ENCODE measurements around the gene MOB1A.

Gene MOB1A

DNA sequence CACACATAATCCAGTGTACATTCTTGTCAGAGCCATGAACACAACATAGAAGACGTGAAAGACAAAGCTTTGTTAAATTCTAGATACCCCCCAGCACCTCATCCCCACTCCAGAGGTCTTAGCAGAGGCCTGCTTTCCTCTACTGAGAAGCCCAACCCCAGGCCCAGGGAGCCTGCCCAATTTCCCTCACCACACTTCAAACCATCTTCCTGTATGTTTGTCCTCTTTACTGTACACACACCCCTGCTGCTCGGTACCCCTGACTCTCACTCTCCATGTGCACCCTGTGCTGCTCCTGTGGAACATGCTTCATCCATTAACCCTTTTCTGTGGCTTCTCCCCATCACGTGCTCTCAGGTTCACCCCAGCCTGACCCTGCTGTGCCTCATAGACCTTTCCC, 68.1 kb downstream of the MOB1A start:
- H3K27ac ChIP-seq = no peak overlapping the region
- TF ChIP-seq, protein P1, sequence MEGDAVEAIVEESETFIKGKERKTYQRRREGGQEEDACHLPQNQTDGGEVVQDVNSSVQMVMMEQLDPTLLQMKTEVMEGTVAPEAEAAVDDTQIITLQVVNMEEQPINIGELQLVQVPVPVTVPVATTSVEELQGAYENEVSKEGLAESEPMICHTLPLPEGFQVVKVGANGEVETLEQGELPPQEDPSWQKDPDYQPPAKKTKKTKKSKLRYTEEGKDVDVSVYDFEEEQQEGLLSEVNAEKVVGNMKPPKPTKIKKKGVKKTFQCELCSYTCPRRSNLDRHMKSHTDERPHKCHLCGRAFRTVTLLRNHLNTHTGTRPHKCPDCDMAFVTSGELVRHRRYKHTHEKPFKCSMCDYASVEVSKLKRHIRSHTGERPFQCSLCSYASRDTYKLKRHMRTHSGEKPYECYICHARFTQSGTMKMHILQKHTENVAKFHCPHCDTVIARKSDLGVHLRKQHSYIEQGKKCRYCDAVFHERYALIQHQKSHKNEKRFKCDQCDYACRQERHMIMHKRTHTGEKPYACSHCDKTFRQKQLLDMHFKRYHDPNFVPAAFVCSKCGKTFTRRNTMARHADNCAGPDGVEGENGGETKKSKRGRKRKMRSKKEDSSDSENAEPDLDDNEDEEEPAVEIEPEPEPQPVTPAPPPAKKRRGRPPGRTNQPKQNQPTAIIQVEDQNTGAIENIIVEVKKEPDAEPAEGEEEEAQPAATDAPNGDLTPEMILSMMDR (conservative IDR thresholded peaks at IDR 0.05) = no peak
- no peak for TF ChIP-seq ZFX (IDR thresholded peaks at IDR 0.05)

DNA sequence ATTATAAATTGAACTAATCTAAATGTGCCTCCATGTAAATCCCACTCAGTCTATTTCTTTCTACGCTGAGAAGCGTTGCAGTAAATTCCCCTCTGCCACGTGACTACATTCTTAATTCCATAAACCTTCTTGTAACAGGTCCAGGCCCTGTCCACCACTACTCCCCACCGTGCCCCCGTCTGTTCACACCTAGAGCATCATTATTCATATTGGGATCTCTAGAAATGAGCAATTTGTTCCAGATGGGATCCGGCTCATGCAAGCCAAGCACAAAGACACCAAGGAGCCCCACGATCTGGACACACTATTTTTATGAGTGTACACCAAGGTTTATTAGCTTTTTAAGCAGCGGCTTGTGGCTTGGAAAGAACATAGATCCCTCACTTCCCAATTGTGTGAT, 69.1 kb downstream of the MOB1A start:
- H3K27ac ChIP-seq = no peak overlapping the region
- TF ChIP-seq, protein P1 (conservative IDR thresholded peaks at IDR 0.05) = no peak
- TF ChIP-seq ZFX (IDR thresholded peaks at IDR 0.05) = no peak

DNA sequence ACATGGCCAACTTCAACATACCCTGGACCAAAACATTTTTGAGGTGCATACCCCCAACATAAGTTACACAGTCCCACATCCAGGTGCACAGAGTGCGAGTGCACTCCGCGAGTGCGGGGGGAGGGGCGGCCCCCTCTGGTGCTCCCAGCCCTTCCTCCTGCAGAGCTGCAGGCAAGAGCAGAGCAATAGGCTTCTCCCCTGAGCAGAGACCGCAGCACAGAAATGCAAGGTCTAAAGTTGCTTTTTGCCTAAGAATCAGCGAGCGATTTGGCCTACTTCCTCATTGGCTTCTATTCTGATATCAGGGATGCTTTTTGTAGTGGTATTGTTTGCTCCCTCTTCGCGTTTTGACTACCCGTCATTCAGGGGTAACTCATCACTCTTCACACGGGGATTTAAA, 71.6 kb downstream of the MOB1A start:
- no peak overlapping the region for H3K27ac ChIP-seq
- no peak for TF ChIP-seq ZFX (IDR thresholded peaks at IDR 0.05)
- TF ChIP-seq, protein P1 (conservative IDR thresholded peaks at IDR 0.05) = no peak

DNA sequence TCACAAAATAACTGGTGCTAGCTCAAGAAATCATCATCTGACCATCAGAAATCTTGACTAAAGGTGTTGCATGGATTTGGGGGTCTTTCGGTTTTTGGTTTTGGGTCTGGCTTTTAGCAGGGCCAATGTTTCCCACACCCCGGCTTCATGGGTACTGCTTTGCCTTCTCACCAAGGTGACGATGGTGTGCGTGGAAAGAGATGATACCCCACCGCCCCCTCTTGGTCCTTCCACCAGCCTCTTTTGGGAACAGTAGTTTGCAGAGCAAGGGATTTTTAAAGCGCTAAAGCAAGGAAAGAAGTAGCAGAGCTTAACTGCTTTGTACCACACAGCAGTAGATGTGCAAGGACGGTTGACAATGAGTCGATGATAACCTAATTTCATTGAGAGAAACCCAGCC, 73.3 kb downstream of the MOB1A start:
- TF ChIP-seq, protein P1 (conservative IDR thresholded peaks at IDR 0.05) = no peak
- TF ChIP-seq ZFX (IDR thresholded peaks at IDR 0.05) = no peak

DNA sequence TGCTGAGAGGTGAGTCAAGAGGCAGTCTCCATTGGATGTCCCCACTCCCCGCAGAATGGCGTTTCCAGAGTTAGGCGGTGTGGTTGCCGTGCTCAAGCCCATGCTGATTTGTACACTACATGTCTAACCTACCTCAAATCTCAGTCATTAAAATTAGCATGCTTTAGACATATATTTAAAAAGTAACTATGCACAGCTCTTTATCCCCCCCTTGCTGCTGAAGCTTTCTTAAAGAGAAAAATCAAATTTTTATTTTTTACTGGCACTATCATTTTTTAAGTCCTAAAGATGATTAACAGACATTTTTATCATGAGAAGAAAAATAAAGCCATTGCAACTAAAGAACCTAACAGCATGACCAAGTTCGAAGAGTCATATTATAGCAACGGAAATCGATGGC, 73.8 kb downstream of the MOB1A start:
- TF ChIP-seq, protein P1 (conservative IDR thresholded peaks at IDR 0.05) = no peak
- TF ChIP-seq ZFX (IDR thresholded peaks at IDR 0.05) = no peak
- no peak overlapping the region for H3K27ac ChIP-seq

More for the DNA sequence above, 73.3 kb downstream of the MOB1A start:
- H3K27ac ChIP-seq = no peak overlapping the region

DNA sequence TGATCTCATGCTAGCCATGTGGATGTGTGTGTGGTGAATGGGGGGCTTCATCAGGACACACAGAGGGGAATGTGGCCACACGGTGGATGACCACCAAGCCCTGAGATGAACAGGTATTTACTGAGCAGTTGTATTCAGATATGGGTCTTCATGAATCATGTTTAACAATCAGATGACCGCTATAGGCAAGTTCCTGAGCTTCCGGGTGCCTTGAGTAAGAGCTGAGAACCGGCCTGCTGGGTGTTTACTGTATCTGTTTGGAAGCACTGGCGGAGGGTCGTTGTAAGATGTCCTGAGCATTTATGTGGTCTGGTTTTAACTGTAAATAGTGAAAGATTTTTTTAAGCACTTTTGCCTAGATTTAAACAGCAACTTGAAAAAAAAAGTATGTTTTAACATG, 74.9 kb downstream of the MOB1A start:
- TF ChIP-seq ZFX (IDR thresholded peaks at IDR 0.05) = no peak
- TF ChIP-seq, protein P1 (conservative IDR thresholded peaks at IDR 0.05) = no peak
- no peak overlapping the region for H3K27ac ChIP-seq
